GM12878 (cell line): ENCODE data around the gene MEX3D. TPM values are rescaled to one million over a fixed set of nuclear protein-coding genes. Genes with fewer than 3 reads are reported as not detected.

Experiments
- ATAC-seq: fragments of 200-7000 bp; cut with Tn5 transposase; 3 replicates; pipeline ENCODE4 v1.9.1; 2020; ENCODE audit warnings: mild to moderate bottlenecking, moderate library complexity
- BruUV-seq: library from RNA; stranded (reverse); fragments of 400-500 nt; replicated peaks from 2 replicates; lab custom pipeline; 2021; lab: Mats Ljungman, UMichigan
- CTCF ChIA-PET: fragments of 300-600 bp; sonication (Branson Sonifier 250); formaldehyde crosslinking; extraction: SDS; loops from one replicate; lab custom pipeline; 2021; ENCODE audit warnings: inconsistent platforms; lab: Yijun Ruan, JAX
- POLR2A ChIA-PET: fragments of 350-600 bp; formaldehyde crosslinking; extraction: SDS; loops from one replicate; lab custom pipeline; 2021; ENCODE audit warnings: inconsistent platforms; lab: Charles Lee
- RAD21 ChIA-PET: fragments of 300-600 bp; sonication (Branson Sonifier 250); formaldehyde crosslinking; loops from one replicate; lab custom pipeline; 2023; ENCODE audit warnings: antibody characterized with exemption; ENCODE audit not compliant: unreplicated experiment; lab: Charles Lee
- SMC1A ChIA-PET: fragments of 300-600 bp; sonication (Branson Sonifier 250); formaldehyde crosslinking; loops from one replicate; lab custom pipeline; 2023; ENCODE audit not compliant: unreplicated experiment, uncharacterized antibody; lab: Charles Lee
- DNase-seq: peaks from one replicate; pipeline ENCODE4 v3.0.0-alpha.2; 2011; ENCODE audit warnings: low read depth, low spot score
- FAIRE-seq: peaks from 3 replicates; lab custom pipeline; 2011; peaks lifted over from hg19 to GRCh38; lab: Jason Lieb, UNC
- H2AFZ ChIP-seq: 2 replicates; pipeline ENCODE4 v1.6.0; 2011; ENCODE audit warnings: low read depth, low read length, control low read depth; ENCODE audit not compliant: control insufficient read depth
- H3K27ac ChIP-seq: 2 replicates; pipeline ENCODE4 v1.5.1; 2011; ENCODE audit warnings: control low read depth; ENCODE audit not compliant: control insufficient read depth, insufficient read depth
- H3K27me3 ChIP-seq, 2 experiments: replicated peaks in 1 of 2; 2 replicates each; pipeline versions ENCODE4 v1.6.0 to v1.6.1; 2011; ENCODE audit warnings: low read length in 1 of 2; ENCODE audit not compliant: control insufficient read depth in 2 of 2, insufficient read depth in 2 of 2
- H3K36me3 ChIP-seq, 2 experiments: 2 replicates each; pipeline ENCODE4 v1.5.1; 2011; ENCODE audit warnings: low read length in 1 of 2; ENCODE audit not compliant: control insufficient read depth in 2 of 2, insufficient read depth in 2 of 2
- H3K4me1 ChIP-seq: 2 replicates; pipeline ENCODE4 v1.6.1; 2011; ENCODE audit warnings: mild to moderate bottlenecking, low read length, moderate library complexity, mixed read lengths; ENCODE audit not compliant: control insufficient read depth, insufficient read depth
- H3K4me2 ChIP-seq: 2 replicates; pipeline ENCODE4 v1.6.0; 2011; ENCODE audit warnings: control low read depth; ENCODE audit not compliant: control insufficient read depth, insufficient read depth
- H3K4me3 ChIP-seq: fragments of 200-600 bp; sonication (generic); 2 replicates; pipeline ENCODE4 v1.5.1; 2016
- H3K79me2 ChIP-seq: 2 replicates; pipeline ENCODE4 v1.6.0; 2011; ENCODE audit warnings: low read length; ENCODE audit not compliant: control insufficient read depth, insufficient read depth
- H3K9ac ChIP-seq: 2 replicates; pipeline ENCODE4 v1.8.0; 2011; ENCODE audit warnings: low read length, control low read depth, mixed read lengths; ENCODE audit not compliant: control insufficient read depth, insufficient read depth
- H3K9me3 ChIP-seq: replicated peaks from 3 replicates; pipeline ENCODE4 v1.5.1; 2011; ENCODE audit warnings: mild to moderate bottlenecking, low read length; ENCODE audit not compliant: control insufficient read depth, insufficient read depth
- H4K20me1 ChIP-seq: 2 replicates; pipeline ENCODE4 v1.6.0; 2011; ENCODE audit not compliant: control insufficient read depth, insufficient read depth
- BRCA1 ChIP-seq: IDR thresholded peaks from 2 replicates; pipeline ENCODE4 v1.6.1; 2011; ENCODE audit warnings: low read depth, low read length, improper control_type of control experiment
- CHD1 ChIP-seq: IDR thresholded peaks from 2 replicates; pipeline ENCODE4 v1.6.1; 2012; ENCODE audit warnings: low read depth, low read length, improper control_type of control experiment
- EP300 ChIP-seq, 2 experiments: fragments of 150-350 bp in 1 of 2; IDR thresholded peaks; 2 replicates each; pipeline ENCODE4 v1.6.1; 2011 to 2012; ENCODE audit warnings: low read depth in 2 of 2, low read length in 2 of 2, borderline replicate concordance in 1 of 2, improper control_type of control experiment in 1 of 2, inconsistent platforms in 1 of 2; ENCODE audit not compliant: control insufficient read depth in 1 of 2
- ETV6 ChIP-seq, 2 experiments: fragments of 450-650 bp in 1 of 2; IDR thresholded peaks in 1 of 2; conservative IDR thresholded peaks in 1 of 2; 2 replicates each; pipeline ENCODE4 v1.6.1; 2014; ENCODE audit warnings: antibody characterized with exemption in 1 of 2, borderline replicate concordance in 1 of 2, low read depth in 1 of 2, mild to moderate bottlenecking in 1 of 2, moderate library complexity in 1 of 2
- MTA2 ChIP-seq: fragments of 450-650 bp; IDR thresholded peaks from 2 replicates; pipeline ENCODE4 v1.6.1; 2016; ENCODE audit warnings: low read depth, mild to moderate bottlenecking, moderate library complexity
- NBN ChIP-seq: fragments of 450-650 bp; IDR thresholded peaks from 2 replicates; pipeline ENCODE4 v1.6.1; 2016
- POLR2AphosphoS5 ChIP-seq: IDR thresholded peaks from 2 replicates; pipeline ENCODE4 v1.6.1; 2011; ENCODE audit warnings: mild to moderate bottlenecking, low read length, inconsistent platforms
- SIN3A ChIP-seq: IDR thresholded peaks from 2 replicates; pipeline ENCODE4 v1.6.1; 2012; ENCODE audit warnings: low read depth, low read length, improper control_type of control experiment
- SMAD1 ChIP-seq: fragments of 450-650 bp; IDR thresholded peaks from 2 replicates; pipeline ENCODE4 v1.6.1; 2018; ENCODE audit warnings: mild to moderate bottlenecking, low read depth; ENCODE audit not compliant: partially characterized antibody
- SMAD5 ChIP-seq: IDR thresholded peaks from 2 replicates; pipeline ENCODE4 v1.6.1; 2016; ENCODE audit warnings: antibody characterized with exemption, low read depth
- SREBF1 ChIP-seq: IDR thresholded peaks from 2 replicates; pipeline ENCODE4 v1.6.1; 2012; ENCODE audit warnings: mild to moderate bottlenecking, low read length
- SRF ChIP-seq, 2 experiments: IDR thresholded peaks; 2 replicates each; pipeline ENCODE4 v1.6.1; 2011; ENCODE audit warnings: low read depth in 2 of 2, low read length in 2 of 2, mild to moderate bottlenecking in 1 of 2, moderate library complexity in 1 of 2
- ZNF384 ChIP-seq: IDR thresholded peaks from 2 replicates; pipeline ENCODE4 v1.6.1; 2012; ENCODE audit warnings: low read depth, mild to moderate bottlenecking, low read length, improper control_type of control experiment, borderline replicate concordance
- WGBS: methylation state at CpG from one replicate; pipeline ENCODE4 v1.1.6; 2016; ENCODE audit warnings: low lambda C conversion rate; ENCODE audit not compliant: insufficient replicate concordance, insufficient coverage; ENCODE audit errors: missing lambda C conversion rate; 5-methylcytosine and 5-hydroxymethylcytosine counted together
- in situ Hi-C: fragments of 300-500 bp; cut with MboI; formaldehyde crosslinking; loops from 9 replicates; pipeline ENCODE4 v1.14.3; 2018; ENCODE audit warnings: mixed read lengths
- intact Hi-C: fragments of 100-400 bp; cut with micrococcal nuclease; formaldehyde crosslinking; loops from one replicate; pipeline ENCODE4 v1.14.2; 2022; ENCODE audit not compliant: unreplicated experiment
- polyA plus RNA-seq, 11 experiments: library from polyadenylated mRNA; depleted of rRNA in 4 of 11; unstranded in 6 of 11; stranded (reverse) in 5 of 11; fragments of >200 nt; fragmentation: Nextera tagmentation in 4 of 11; fragmentation: Illumina TruSeq in 1 of 11; extraction: Ambion mirVana in 4 of 11; extraction: Trizol in 1 of 11; gene quantifications; 1 replicate in 1 of 11; 2 replicates in 10 of 11; pipeline versions ENCODE4 v1.2.1 to v1.2.3, GENCODE V29; 2011 to 2016; ENCODE audit warnings: inconsistent platforms in 2 of 11, missing spikeins in 2 of 11, low read depth in 1 of 11
- total RNA-seq, 4 experiments: library from RNA; depleted of rRNA in 3 of 4; stranded (reverse); fragments of >200 nt in 3 of 4; fragmentation: Illumina TruSeq in 1 of 4; extraction: Trizol in 1 of 4; gene quantifications; 2 replicates each; pipeline versions ENCODE4 v1.2.1 to v1.2.3, GENCODE V29; 2013 to 2021
- TF ChIP-seq, protein P1 (sequence below): fragments of 450-650 bp; IDR thresholded peaks from 2 replicates; pipeline ENCODE4 v1.6.1; 2017; ENCODE audit warnings: mild to moderate bottlenecking, moderate library complexity

The MEX3D gene
- total and polyA plus RNA-seq, 10 of the 15 experiments (the other 5 are each of a cell fraction or from before 2014, with no cell fraction given) = 0.18 to 6.8 (median 0.81) TPM

DNA sequence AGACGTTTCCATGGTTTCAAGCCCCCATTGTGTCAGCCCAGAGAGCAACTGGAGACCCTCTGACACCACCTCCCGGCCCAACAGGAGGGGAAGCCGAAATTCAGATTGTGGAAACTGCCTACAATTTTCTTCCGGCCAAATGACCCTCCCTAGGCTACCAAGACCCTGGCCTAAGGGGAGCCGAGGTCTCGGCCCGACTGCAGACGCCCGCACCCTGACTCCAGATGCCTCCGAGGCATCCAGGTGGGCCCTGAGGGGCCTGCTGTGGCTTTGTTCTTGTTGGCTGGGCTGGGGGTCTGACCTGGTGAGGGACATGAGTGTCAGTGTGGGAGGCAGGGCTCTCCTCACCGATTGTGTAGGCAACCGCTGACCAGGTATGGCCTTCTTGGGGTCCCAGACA lies 9.6 kb downstream of the MEX3D start:
- ChIA-PET POLR2A (no interaction called here), CTCF (no interaction called here), RAD21 (no interaction called here), SMC1A (no interaction called here)
- no peaks in the 10 kb centered on the region for H4K20me1 ChIP-seq
- in situ Hi-C loops (no loop called here), intact Hi-C loops (no loop called here)
- ATAC-seq (no peak), FAIRE-seq (no peak), DNase-seq (no peak)
- no peak overlapping the region for H3K9ac ChIP-seq
- H2AFZ ChIP-seq = no peak overlapping the region
- H3K4me1 ChIP-seq = no peaks in the 10 kb centered on the region
- no peak for TF ChIP-seq POLR2AphosphoS5
- TF ChIP-seq SRF (IDR thresholded peaks at IDR 0.05; ENCODE audit: low read depth in 2 of 2, low read length in 2 of 2) = no peak
- TF ChIP-seq MTA2 = no peak
- TF ChIP-seq SMAD1 = no peak
- no peak for TF ChIP-seq ETV6 (conservative IDR thresholded peaks at IDR 0.05 in 1 of 2, IDR thresholded peaks at IDR 0.05 in 1 of 2; ENCODE audit: borderline replicate concordance in 1 of 2, low read depth in 1 of 2)
- no peaks in the 10 kb centered on the region for H3K79me2 ChIP-seq
- WGBS = 73% methylated on average over 12 of the region's 12 CpGs
- H3K27me3 ChIP-seq = no peaks in the 10 kb centered on the region
- H3K4me2 ChIP-seq = no peak overlapping the region
- no peak overlapping the region for H3K27ac ChIP-seq
- H3K4me3 ChIP-seq = no peak overlapping the region
- BruUV-seq = no TSS peak
- no peaks in the 10 kb centered on the region for H3K9me3 ChIP-seq
- no peaks in the 10 kb centered on the region for H3K36me3 ChIP-seq

GRCh38 chr19:1556390-1557070 lies 11.6 kb downstream of the MEX3D start:
- no peaks in the 10 kb centered on the region for H3K79me2 ChIP-seq
- no TSS peak for BruUV-seq
- no peak overlapping the region for H2AFZ ChIP-seq
- FAIRE-seq (no peak), ATAC-seq (no peak), DNase-seq (no peak)
- no peaks in the 10 kb centered on the region for H3K36me3 ChIP-seq
- H3K4me3 ChIP-seq = no peak overlapping the region
- H3K4me2 ChIP-seq = no peak overlapping the region
- intact Hi-C loops (no loop called here), in situ Hi-C loops (no loop called here)
- H4K20me1 ChIP-seq = no peaks in the 10 kb centered on the region
- H3K9me3 ChIP-seq = no peaks in the 10 kb centered on the region
- ChIA-PET POLR2A (no interaction called here), CTCF (no interaction called here), SMC1A (no interaction called here), RAD21 (no interaction called here)
- no peaks in the 10 kb centered on the region for H3K4me1 ChIP-seq
- no peak overlapping the region for H3K27ac ChIP-seq
- H3K9ac ChIP-seq = no peak overlapping the region
- WGBS = 97% methylated on average over 52 of the region's 66 CpGs
- no peaks in the 10 kb centered on the region for H3K27me3 ChIP-seq
- TF ChIP-seq, protein P1, sequence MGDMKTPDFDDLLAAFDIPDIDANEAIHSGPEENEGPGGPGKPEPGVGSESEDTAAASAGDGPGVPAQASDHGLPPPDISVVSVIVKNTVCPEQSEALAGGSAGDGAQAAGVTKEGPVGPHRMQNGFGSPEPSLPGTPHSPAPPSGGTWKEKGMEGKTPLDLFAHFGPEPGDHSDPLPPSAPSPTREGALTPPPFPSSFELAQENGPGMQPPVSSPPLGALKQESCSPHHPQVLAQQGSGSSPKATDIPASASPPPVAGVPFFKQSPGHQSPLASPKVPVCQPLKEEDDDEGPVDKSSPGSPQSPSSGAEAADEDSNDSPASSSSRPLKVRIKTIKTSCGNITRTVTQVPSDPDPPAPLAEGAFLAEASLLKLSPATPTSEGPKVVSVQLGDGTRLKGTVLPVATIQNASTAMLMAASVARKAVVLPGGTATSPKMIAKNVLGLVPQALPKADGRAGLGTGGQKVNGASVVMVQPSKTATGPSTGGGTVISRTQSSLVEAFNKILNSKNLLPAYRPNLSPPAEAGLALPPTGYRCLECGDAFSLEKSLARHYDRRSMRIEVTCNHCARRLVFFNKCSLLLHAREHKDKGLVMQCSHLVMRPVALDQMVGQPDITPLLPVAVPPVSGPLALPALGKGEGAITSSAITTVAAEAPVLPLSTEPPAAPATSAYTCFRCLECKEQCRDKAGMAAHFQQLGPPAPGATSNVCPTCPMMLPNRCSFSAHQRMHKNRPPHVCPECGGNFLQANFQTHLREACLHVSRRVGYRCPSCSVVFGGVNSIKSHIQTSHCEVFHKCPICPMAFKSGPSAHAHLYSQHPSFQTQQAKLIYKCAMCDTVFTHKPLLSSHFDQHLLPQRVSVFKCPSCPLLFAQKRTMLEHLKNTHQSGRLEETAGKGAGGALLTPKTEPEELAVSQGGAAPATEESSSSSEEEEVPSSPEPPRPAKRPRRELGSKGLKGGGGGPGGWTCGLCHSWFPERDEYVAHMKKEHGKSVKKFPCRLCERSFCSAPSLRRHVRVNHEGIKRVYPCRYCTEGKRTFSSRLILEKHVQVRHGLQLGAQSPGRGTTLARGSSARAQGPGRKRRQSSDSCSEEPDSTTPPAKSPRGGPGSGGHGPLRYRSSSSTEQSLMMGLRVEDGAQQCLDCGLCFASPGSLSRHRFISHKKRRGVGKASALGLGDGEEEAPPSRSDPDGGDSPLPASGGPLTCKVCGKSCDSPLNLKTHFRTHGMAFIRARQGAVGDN = no peak
- TF ChIP-seq NBN (no peak), SMAD5 (no peak), EP300 (IDR thresholded peaks at IDR 0.05; ENCODE audit: borderline replicate concordance in 1 of 2, control insufficient read depth in 1 of 2, low read depth in 2 of 2, low read length in 2 of 2) (no peak), CHD1 (no peak), SREBF1 (no peak), ZNF384 (no peak), SIN3A (no peak), BRCA1 (no peak)
